PC-3 (cell line): Measurements from ENCODE around the gene PGS1. TPM values are rescaled to one million over a fixed set of nuclear protein-coding genes. Genes with fewer than 3 reads are reported as not detected.

Experiments used
- ATAC-seq: fragments of 200-7000 bp; cut with Tn5 transposase; 2 replicates; pipeline ENCODE4 v1.9.1; 2020; ENCODE audit warnings: mild to moderate bottlenecking, moderate library complexity
- BruUV-seq: library from RNA; stranded (reverse); fragments of 400-500 nt; replicated peaks from 2 replicates; lab custom pipeline; 2021; lab: Mats Ljungman, UMichigan
- CTCF ChIA-PET: fragments of 300-600 bp; sonication (Branson Sonifier 250); formaldehyde crosslinking; loops from one replicate; lab custom pipeline; 2022; ENCODE audit warnings: antibody characterized with exemption; lab: Charles Lee
- POLR2A ChIA-PET: fragments of 300-600 bp; sonication (Branson Sonifier 250); formaldehyde crosslinking; loops from one replicate; lab custom pipeline; 2022; ENCODE audit warnings: antibody characterized with exemption; ENCODE audit not compliant: unreplicated experiment; lab: Charles Lee
- DNase-seq: peaks from one replicate; pipeline ENCODE4 v3.0.0-alpha.2; 2015
- H2AFZ ChIP-seq: fragments of 300-600 bp; sonication (generic); 2 replicates; pipeline ENCODE4 v1.6.0; 2016; ENCODE audit warnings: antibody characterized with exemption, low read length
- H3F3A ChIP-seq: fragments of 300-600 bp; sonication (generic); one replicate; pipeline ENCODE4 v1.6.0; 2017; ENCODE audit warnings: antibody characterized with exemption, low read length, control low read depth, mild to moderate bottlenecking; ENCODE audit not compliant: unreplicated experiment
- H3K27ac ChIP-seq: fragments of 300-600 bp; sonication (generic); 2 replicates; pipeline ENCODE4 v1.5.1; 2016; ENCODE audit warnings: mild to moderate bottlenecking, low read length
- H3K27me3 ChIP-seq: fragments of 300-600 bp; sonication (generic); 2 replicates; pipeline ENCODE4 v1.6.1; 2016; ENCODE audit warnings: low read length, mixed read lengths
- H3K36me3 ChIP-seq: fragments of 300-600 bp; sonication (generic); 2 replicates; pipeline ENCODE4 v1.6.1; 2016; ENCODE audit warnings: low read depth, mixed run types, low read length, mixed read lengths
- H3K4me1 ChIP-seq: fragments of 300-600 bp; sonication (generic); 2 replicates; pipeline ENCODE4 v1.5.1; 2016; ENCODE audit warnings: low read length; ENCODE audit not compliant: insufficient read depth
- H3K4me2 ChIP-seq: fragments of 300-600 bp; sonication (generic); 2 replicates; pipeline ENCODE4 v1.6.0; 2016; ENCODE audit warnings: low read length
- H3K4me3 ChIP-seq: fragments of 300-600 bp; sonication (generic); 2 replicates; pipeline ENCODE4 v1.5.1; 2016; ENCODE audit warnings: mild to moderate bottlenecking, low read length, mixed read lengths
- H3K79me2 ChIP-seq: fragments of 300-600 bp; sonication (generic); 2 replicates; pipeline ENCODE4 v1.6.1; 2017; ENCODE audit warnings: low read length, mixed read lengths
- H3K9ac ChIP-seq: fragments of 300-600 bp; sonication (generic); 2 replicates; pipeline ENCODE4 v1.6.0; 2016; ENCODE audit warnings: mild to moderate bottlenecking, low read length
- H3K9me2 ChIP-seq: fragments of 300-600 bp; sonication (generic); replicated peaks from 2 replicates; pipeline ENCODE4 v1.6.1; 2016; ENCODE audit warnings: mixed run types, low read length, mixed read lengths
- H3K9me3 ChIP-seq: fragments of 300-600 bp; sonication (generic); 2 replicates; pipeline ENCODE4 v1.6.1; 2016; ENCODE audit warnings: low read length, mixed read lengths
- H4K20me1 ChIP-seq: fragments of 300-600 bp; sonication (generic); 2 replicates; pipeline ENCODE4 v1.6.1; 2016; ENCODE audit warnings: low read length, mixed read lengths
- EZH2 ChIP-seq: fragments of 300-600 bp; sonication (generic); IDR thresholded peaks from one replicate; pipeline ENCODE4 v1.6.1; 2017; ENCODE audit warnings: antibody characterized with exemption, mild to moderate bottlenecking, low read length; ENCODE audit not compliant: unreplicated experiment
- EZH2phosphoT487 ChIP-seq: fragments of 300-600 bp; sonication (generic); IDR thresholded peaks from 2 replicates; pipeline ENCODE4 v1.6.1; 2018; ENCODE audit warnings: mild to moderate bottlenecking, antibody characterized with exemption, low read length, borderline replicate concordance
- intact Hi-C: fragments of 100-400 bp; cut with micrococcal nuclease; formaldehyde crosslinking; loops from 2 replicates; pipeline ENCODE4 v1.9.0; 2023
- total RNA-seq: library from RNA; depleted of rRNA; stranded (reverse); fragments of >200 nt; gene quantifications from 2 replicates; pipeline ENCODE4 v1.2.3, GENCODE V29; 2014
- TF ChIP-seq, protein P1 (sequence below): fragments of 300-600 bp; sonication (generic); conservative IDR thresholded peaks from 2 replicates; pipeline ENCODE4 v1.5.1; 2017; ENCODE audit warnings: antibody characterized with exemption, low read depth, mild to moderate bottlenecking, low read length

Gene PGS1
- total RNA-seq, 1 experiment from 2014 or later, result 47.0 TPM

- POLR2A ChIA-PET, result interaction anchor here (0.6 to 0.7 kb wide), 3 partner anchors 48 to 547 kb away, joined by 3 to 4 read pairs (median 4); no protein-coding TSS in a partner anchor
- Histone ChIP-seq H3K27me3 (no peaks in the 10 kb centered on the region), H3K9ac (no peak overlapping the region), H3F3A (no peaks in the 10 kb centered on the region), H3K9me3 (no peaks in the 10 kb centered on the region), H3K4me2 (no peak overlapping the region), H3K27ac (no peak overlapping the region), H3K4me3 (no peak overlapping the region), H3K4me1 (peaks cover 31% of the 10 kb centered on the region), H4K20me1 (peaks cover 34% of the 10 kb centered on the region), H3K9me2 (no peaks in the 10 kb centered on the region), H3K79me2 (peaks cover 96% of the 10 kb centered on the region), H3K36me3 (peaks cover 30% of the 10 kb centered on the region), H2AFZ (no peak overlapping the region)
- BruUV-seq, result no TSS peak
- TF ChIP-seq, protein P1, sequence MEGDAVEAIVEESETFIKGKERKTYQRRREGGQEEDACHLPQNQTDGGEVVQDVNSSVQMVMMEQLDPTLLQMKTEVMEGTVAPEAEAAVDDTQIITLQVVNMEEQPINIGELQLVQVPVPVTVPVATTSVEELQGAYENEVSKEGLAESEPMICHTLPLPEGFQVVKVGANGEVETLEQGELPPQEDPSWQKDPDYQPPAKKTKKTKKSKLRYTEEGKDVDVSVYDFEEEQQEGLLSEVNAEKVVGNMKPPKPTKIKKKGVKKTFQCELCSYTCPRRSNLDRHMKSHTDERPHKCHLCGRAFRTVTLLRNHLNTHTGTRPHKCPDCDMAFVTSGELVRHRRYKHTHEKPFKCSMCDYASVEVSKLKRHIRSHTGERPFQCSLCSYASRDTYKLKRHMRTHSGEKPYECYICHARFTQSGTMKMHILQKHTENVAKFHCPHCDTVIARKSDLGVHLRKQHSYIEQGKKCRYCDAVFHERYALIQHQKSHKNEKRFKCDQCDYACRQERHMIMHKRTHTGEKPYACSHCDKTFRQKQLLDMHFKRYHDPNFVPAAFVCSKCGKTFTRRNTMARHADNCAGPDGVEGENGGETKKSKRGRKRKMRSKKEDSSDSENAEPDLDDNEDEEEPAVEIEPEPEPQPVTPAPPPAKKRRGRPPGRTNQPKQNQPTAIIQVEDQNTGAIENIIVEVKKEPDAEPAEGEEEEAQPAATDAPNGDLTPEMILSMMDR, result no peak
- TF ChIP-seq EZH2, result no peak
- TF ChIP-seq EZH2phosphoT487, result no peak
- ATAC-seq (no peak), DNase-seq (no peak)
- CTCF ChIA-PET, result interaction anchor here (1.3 to 1.7 kb wide), 2 partner anchors 30 to 140 kb away, joined by 3 to 7 read pairs; no protein-coding TSS in a partner anchor
- intact Hi-C loops, result no loop called here
Observed at GRCh38 chr17:78391051-78391431, 12.6 kb downstream of the PGS1 start.

DNA sequence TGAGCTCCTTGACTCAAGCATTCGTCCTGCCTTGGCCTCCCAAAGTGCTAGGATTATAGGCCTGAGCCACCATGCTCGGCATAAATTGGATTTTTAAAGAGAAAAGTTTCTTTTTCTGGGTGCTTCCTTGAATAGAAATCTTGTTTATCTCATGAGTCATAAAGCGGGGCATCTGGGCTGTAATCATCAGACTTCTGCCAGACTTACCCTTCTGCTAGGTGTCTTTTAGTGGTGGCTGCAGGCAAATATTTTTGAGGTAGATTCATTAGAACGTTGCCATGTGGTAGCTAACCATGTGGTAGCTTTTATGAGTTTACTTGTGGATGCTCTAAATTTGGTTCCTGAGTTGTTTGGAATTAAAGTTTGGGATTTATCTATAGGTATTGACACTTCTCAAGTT is 13.4 kb downstream of the PGS1 start:
- Histone ChIP-seq H3F3A (no peaks in the 10 kb centered on the region), H3K9me3 (no peaks in the 10 kb centered on the region), H3K4me1 (peaks cover 31% of the 10 kb centered on the region), H3K36me3 (peaks cover 38% of the 10 kb centered on the region), H4K20me1 (peaks cover 31% of the 10 kb centered on the region), H3K9ac (no peak overlapping the region), H2AFZ (no peak overlapping the region), H3K27me3 (no peaks in the 10 kb centered on the region), H3K79me2 (peaks cover 96% of the 10 kb centered on the region), H3K27ac (peak overlapping the region; percentile 13), H3K4me2 (peak overlapping the region; percentile 26; the same call in 1 of the 2 replicates), H3K9me2 (no peaks in the 10 kb centered on the region), H3K4me3 (no peak overlapping the region)
- intact Hi-C loops, result no loop called here
- DNase-seq, result peak; percentile 81
- no TSS peak for BruUV-seq
- ChIA-PET POLR2A (interaction anchor here (0.6 to 0.7 kb wide), 3 partner anchors 25 to 548 kb away, joined by 3 to 4 read pairs (median 3); no protein-coding TSS in a partner anchor), CTCF (interaction anchor here (0.6 to 1.7 kb wide), 3 partner anchors 9 to 140 kb away, joined by 3 to 7 read pairs (median 3); no protein-coding TSS in a partner anchor)
- TF ChIP-seq EZH2 (no peak), EZH2phosphoT487 (no peak)
- TF ChIP-seq, protein P1, result no peak
- ATAC-seq, result peak; percentile 84

- Histone ChIP-seq H3K27ac (no peak overlapping the region), H3F3A (no peaks in the 10 kb centered on the region), H4K20me1 (peaks cover 29% of the 10 kb centered on the region), H3K4me2 (peak overlapping the region; percentile 26; the same call in 1 of the 2 replicates), H2AFZ (no peak overlapping the region), H3K9me2 (no peaks in the 10 kb centered on the region), H3K9ac (no peak overlapping the region), H3K36me3 (peaks cover 41% of the 10 kb centered on the region), H3K9me3 (no peaks in the 10 kb centered on the region), H3K4me3 (no peak overlapping the region), H3K4me1 (peaks cover 31% of the 10 kb centered on the region), H3K79me2 (peaks cover 95% of the 10 kb centered on the region), H3K27me3 (no peaks in the 10 kb centered on the region)
- no TSS peak for BruUV-seq
- intact Hi-C loops, result no loop called here
- no peak for DNase-seq
- no peak for ATAC-seq
- POLR2A ChIA-PET, result interaction anchor here (0.6 kb wide), 1 partner anchor 25 kb away, joined by 3 read pairs; no protein-coding TSS in a partner anchor
- no peak for TF ChIP-seq EZH2phosphoT487
- TF ChIP-seq, protein P1, result no peak
- TF ChIP-seq EZH2, result no peak
- CTCF ChIA-PET, result interaction anchor here (1.3 to 1.7 kb wide), 2 partner anchors 32 to 141 kb away, joined by 3 to 7 read pairs; no protein-coding TSS in a partner anchor
Observed at GRCh38 chr17:78392295-78392694, 13.8 kb downstream of the PGS1 start.
